ENCODE data around the gene CHD5.
A peak's percentile ranks its signal among the peaks of the same experiment; 100 is the strongest.

Gene CHD5

DNA sequence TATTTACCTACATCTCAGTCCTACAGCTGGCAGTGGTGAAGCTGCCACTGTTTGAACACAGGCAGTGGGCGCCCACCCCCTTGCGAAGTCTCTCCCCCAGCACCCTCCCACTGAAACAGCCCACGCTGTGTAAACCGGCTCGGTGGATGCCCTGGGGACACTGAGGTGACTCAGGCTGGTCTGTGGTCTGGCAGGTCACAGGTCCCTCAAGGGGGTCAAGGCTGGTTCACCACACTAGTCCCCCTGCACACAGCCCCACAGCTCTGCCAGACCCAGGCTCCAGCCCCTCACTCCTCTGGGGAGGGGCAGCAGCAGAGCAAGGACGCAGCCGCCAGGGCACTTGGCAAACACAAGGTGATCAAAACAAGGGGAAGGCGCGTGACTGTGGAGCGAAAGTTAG lies 7.6 kb downstream of the CHD5 start:
- no peak for DNase-seq

DNA sequence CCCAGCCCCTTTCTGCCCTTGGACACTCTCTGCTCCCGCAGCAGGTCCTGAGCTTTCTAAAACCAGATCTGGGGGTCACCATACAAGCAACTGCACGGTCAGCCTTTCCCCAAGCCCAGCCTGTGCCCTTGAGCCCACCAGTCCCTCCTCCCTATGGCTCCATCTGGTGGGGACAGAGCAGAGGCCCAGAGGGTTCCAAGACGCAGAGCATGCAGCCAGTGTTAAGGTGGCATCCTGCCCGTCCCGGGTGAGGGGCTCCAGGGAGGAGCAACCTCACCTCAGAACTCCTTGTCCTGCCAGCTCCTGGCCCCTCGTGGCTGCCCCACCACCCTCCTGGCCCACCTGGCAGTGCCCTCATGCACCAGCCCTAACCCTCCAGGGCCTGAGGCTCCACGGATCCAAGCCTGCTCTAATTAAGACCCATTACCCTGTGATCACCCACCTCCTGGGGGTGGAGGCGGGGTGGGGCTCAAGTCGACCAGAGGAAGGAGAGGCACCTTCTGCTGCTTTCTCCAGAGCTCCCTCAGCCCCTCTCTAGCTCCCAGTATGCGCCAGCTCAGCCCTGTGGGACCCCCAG lies 8.5 kb downstream of the CHD5 start:
- DNase-seq = no peak

DNA sequence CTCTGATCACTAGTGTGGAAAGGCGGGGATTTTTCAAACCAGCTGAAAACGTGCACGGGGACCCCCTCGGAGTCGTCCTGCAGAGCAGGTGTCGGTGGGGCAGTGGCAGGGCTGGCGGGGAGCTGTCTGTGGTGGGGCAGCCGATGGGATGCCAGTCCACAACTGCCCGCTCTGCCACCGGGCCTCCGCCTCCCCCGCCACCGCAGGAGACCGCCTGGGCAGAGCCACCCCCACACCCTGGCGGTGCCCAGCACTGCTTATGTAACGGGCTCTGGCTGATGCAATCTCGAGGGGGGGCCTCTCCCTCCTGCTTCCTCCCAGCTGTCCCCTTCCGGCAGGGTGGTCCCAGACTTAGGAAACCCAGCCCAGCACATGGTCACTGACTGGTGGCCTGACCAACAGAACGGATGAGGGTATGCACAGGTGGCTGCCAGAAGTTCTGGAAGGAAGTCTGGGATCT lies 9.3 kb downstream of the CHD5 start:
- no peak for DNase-seq

DNA sequence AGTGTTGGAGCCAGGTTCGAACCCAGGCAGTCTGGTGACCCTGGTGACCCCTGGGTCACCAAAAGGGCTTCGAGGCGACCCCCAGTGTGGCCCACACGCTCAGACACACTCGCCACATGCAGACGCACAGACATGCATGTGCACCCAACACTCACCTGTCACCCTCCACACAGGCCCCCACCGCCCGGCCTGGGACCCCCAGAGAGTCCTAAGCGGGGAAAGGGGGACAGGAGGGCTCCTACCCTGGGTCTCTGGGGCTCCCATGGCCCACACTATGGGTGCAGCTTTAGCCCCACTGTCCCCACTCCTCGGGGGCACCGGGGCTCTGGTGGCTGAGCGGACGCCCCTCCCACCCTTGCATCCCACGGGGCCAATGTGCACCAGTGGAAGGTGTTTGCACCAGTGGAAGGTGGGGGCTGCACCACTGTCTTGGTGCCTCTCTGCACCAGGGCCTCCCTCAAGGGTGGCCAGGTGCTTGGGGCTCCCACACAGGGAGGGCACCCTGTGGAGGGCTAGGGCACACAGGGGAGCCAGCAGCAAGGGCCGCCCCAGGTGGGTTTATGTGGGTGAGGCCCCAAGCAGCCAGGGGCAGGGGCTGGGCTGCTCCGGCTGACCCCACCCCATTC lies 9.9 kb downstream of the CHD5 start:
- DNase-seq = no peak

DNA sequence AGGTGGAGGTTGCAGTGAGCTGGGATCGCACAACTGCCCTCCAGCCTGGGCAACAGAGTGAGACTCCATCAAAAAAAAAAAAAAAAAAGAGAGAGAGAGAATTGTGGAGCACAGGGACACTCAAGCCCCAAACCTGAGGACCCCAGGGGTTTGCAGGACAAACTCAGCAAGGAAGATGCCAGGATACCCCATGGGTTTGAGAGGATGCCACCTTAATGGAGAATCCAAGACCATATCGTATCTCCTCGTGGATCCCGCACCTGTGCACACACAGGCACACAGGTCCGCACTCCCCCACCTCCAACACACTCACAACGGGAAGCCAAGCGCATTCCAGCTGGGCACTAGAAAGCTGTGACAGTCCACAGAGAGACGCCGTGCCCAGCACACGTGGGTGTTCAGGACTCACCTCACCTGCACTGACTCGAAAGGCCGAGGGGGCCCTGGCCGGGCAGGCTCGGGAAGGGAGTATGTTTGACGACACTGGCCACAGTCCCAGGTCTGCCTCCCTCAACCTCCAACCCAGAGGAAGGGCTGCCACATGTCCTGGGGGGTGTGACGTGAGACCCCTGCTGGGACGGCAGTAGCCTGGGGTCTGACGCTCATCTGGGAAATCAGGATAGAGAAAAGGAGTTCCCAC lies 11.1 kb downstream of the CHD5 start:
- DNase-seq = no peak

DNA sequence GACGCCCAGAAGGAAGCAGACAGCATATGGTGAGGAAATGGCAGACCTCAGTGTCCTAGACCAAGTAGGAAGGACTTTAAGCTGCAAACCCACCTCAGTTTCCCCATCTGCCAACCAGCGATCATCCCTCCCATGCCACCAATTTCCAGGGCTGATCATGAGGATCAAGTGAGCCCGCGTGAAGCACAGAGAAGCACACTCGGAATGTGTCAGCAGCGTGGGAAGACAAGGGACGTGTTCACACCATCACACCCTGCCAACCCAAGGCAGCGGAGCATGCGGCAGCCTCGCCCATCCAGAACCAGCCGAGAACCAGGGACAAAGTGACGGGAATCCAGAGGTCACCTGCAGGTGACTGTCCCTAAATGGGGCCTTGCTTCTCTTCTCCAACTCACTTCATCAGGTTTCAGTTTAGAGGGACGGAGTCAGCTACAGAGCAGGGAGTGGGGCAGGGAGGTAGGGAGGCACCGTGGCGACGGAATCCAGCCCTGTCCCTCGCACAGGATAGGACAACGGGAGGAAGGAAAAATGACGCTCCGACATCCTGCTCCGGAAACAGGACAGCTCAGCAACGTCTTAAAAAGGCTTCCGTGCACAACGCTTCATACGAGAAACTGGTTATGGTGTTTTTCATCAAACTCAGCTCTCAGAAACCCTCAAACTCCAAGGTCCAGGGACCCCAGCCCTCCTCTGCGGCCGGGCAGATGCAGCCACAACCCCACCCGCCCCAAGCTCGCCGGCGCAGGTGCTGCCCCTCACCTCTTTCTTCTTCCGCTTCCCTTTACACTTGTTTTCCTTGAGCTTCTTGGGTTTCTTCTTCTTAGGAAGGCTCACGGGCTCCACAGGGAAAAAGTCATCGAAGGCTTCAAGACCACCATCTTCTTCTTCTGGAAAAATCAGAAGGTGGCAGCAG lies 12.5 kb downstream of the CHD5 start:
- no peak for DNase-seq

DNA sequence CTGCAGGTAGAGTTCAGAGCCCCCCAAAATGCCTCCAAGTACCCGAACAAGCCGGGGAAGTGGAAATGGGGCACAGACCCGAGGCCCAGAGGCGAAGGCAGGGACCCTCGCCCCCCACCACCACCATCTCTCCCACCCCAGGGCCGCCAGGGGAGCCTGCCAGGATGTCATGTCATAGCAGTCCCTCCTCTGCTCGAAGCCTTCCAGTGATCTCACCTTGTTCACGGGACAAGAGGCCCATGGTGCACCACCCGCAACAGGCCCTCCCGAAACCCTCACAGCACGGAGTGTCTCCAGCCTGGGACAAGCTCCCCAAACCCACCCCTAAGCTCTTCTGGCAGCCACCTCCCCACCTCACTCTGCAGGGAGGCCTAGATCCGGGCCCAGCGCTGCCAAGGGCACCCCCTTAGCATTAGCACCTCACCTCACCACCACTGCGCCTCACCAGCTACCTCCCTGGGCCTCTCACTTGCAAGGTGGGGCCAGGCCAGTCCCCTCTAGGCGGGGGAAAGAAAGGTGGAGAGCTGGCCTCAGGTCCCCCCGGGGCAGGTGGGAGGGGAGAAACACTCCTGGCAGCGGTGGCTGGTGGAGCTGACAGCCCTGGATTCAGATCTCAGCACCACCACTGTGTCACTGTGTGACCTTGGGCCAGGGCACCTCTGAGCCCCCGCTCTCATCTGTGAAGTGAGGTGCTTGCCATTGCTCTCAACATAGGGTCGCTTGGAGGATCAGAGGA lies 13.3 kb downstream of the CHD5 start:
- DNase-seq = no peak

DNA sequence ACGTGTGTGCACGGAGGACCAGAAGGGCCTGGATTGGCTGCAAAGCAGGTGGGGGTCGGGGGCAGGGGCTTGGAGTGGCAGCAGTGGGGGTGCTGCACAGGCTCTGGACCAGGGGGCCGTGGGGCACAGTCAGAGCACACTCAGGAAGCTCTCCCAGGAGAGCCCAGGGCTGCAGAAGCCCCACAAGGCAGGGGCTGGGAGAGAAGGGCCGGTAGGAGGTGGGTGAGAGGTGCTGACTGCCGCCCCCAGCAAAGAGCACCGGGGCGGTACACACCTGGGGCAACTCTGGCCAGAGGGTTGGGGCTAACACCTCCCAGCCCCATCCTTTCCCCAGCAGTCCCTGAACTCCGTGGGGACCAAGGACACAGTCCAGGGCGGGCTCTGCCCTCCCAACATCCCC lies 13.9 kb downstream of the CHD5 start:
- no peak for DNase-seq

DNA sequence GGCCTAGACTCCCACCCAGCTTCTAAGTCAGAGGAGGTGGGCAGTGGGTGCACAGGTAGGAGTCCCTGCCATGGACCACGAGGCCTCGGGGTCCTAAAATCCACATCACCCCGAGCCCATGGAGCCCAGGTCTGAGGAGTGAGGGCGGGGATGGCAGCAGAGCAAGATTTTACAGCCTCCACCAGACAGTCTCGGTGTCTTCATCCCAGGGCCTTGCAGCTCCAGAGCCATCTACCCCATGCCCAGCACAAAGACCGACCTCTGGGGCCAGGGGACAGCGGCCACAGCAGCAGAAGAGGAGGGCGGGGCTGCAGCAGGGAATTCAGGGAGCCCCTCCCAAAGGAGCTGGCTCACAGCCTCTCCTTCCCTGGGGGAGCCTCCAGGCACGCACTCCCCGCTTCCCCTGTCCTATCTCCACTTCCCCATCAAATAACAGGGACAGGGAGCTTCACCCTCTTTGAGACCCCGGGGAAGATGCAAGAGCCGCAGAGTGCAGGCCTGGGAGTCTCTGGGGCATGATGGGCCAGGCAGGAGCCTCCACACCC lies 14.6 kb downstream of the CHD5 start:
- DNase-seq = no peak

DNA sequence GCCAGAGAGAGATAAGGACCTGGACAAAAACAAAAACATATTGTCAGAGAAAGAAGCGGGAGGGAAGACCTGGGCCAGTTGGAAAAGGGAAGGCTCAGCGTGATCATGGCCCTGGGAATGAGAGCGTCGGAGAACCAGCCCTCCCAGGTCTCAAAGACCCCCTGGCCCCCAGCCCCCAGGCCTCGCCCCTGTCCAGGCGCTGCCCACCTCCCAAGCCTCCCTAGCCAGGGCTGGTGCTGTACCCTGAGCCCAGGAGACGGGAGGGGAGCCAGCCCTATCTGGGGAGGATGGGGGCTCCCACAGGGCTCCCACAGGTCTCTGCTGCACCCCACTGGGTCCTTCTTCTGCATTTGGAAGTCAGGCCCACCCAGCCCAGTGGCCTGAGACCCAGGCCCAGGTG lies 15.1 kb downstream of the CHD5 start:
- DNase-seq = no peak

DNA sequence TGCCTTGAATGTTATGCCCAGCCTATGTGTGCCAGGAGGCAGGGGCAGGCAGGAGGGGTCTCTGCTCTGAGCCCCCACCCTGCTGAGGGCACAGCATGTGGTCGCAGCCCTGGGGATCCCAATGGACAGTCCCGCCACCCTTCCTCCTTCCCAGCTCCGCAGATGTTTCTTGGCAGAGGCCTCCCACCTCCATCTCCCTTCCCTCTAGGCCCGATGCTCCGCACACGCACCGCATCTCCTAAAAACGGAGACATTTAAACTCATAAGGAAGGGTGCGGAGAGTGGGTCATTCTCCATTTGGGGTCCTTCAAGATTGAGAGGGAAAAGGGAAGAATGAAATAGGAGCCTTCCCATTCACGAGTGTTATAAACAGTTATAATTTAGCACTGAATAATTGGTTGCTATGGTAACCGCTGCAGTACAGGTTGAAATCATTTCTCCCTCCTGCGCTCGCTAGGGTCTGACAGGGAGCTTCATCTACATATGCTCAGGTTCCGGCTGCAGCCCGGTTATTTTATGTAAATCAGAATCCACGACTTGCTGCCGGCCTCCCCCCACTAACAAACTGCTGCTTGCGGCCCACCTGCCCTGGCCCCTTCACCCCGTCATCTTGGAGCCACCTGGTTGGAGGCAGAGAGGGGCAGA lies 16.0 kb downstream of the CHD5 start:
- no peak for DNase-seq

DNA sequence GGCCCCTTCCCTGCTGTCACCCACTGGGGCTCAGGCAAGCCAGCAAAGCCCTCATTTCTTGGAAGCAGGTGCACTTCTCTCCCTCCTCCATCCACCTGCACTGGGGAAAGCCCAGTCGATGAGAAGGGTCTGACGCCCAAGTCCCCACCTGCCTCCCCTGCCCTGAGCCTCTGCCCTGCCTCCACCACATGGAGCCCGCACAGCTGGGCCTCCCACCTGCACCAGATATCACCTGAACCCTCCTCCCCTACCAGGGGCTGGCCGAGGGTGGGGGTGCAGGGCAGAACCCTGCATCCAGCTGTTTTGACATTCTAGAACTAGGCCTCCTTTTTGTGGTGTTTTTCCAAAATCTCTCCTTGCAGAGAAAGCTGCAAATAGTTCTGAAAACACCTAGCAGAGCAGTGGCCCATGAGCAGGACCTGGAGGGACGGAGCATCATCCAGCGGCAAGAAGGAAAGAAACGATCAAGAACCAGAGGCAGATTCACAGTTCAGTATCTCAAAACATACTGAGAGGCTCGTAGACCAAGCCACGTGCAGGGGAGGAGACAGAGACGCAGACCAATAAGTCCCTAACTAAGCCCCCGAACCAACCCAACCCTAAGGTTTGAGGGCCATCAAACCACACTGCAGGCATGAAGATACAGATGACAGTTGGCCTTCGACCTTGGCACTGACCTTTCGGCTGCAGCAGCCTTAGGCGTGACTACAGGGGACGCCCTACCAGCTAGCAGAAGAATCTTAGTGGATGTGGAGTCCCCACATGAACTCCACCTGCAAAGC lies 16.7 kb downstream of the CHD5 start:
- DNase-seq = no peak

DNA sequence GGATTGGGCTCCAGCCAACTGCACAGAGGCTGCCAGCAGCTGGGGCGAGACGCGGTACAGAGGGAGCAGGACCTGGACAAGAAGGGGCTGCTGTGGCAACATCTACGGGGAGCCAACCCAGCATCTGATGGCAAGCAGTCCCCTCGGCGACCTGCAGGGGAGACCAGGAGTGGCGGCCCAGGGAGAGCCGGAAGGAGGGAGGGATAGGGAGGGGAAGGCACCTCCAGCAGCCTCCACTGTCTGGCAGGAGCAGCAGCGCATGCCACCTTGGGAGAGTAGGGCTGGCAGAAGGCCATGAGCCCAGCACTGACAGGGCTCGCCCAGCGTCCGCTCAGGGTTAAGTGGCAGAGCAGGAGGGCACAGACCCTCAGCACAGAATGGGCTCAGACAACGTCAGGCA lies 17.3 kb downstream of the CHD5 start:
- DNase-seq = no peak

DNA sequence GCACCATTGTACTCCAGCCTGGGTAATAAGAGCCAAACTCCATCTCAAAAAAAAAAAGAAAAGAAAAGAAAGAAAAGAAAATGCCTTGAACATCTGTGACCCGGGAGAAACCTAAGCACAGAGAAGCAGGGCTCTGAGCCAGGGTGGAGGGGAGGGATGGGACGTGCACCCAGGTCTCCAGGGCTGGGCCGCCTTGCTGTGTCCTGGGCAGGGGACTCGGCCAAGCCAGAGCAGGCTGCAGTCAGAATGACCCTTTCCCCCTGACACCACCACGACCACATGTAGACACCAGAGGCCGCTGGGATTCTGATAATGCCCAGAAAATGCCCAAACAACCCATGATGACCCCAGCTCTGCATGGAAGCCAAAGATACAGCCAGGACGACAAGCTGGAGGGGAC lies 17.8 kb downstream of the CHD5 start:
- DNase-seq = no peak

DNA sequence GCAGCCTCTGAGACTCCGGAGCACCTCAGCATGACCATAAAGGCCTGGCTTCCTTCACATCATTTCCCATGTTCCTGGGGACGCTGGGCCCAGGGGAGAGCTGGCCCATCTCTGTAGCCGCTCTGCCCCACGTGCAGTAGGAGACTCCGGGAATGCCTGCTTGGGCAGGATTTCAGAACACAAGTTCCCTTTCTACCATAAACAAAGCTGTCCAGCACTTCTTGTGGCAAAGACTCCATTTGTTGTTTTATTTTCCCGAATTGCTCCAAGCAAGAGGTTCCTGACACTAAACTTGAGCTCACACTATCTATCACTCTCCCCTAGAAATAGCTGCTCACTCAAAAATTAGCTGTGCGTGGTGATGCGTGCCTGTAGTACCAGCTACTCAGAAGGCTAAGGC lies 21.9 kb downstream of the CHD5 start:
- DNase-seq = no peak

DNA sequence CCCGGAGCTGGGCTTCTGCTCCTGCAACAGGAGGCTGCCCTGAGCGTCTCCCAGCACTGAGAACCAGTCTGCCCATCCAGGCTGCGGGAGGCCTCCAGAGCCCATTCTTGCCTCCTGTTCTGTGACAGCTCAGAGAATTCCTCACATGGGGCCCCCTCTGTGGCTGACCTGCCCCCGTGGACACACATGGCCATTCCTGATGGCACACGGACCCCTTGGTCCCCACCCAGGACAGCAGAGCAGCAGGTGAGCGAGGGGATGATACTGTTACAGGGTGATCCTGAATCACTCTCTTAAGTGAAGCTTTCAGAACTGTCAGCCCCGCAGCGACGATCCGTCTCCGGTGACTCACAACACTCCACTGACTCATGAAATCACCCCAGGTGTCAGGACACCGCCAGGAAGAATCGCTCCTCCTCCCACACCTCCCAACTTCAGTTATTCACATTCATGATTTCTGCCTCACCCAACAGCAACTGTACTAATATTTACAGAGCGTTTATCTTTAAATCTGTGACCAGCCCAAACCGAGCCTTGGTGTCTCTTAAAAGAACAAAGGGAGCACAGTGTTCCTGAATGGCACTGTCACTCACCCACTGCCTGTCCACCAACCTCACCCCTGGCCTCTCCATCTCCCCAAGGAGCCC lies 22.5 kb downstream of the CHD5 start:
- DNase-seq = peak; percentile 72

DNA sequence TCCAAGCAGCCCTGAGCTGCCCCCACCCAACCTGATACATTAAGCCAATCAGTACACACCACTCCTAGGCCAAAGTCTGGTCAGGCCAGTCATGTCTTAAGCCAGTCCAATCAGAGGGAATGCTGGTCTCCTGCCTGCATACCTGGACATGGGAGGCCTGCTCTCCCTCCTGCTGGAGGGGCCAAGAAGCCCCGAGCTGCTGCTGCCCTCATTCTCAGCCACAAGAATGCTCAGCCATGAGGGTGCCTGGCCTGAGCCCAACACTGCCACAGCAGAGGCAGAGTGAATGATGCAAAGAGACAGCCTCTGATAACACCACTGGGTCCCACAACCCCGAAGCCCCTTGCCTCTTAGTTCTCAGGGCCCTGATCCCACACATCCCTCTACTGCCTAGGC lies 23.0 kb downstream of the CHD5 start:
- no peak for DNase-seq

DNA sequence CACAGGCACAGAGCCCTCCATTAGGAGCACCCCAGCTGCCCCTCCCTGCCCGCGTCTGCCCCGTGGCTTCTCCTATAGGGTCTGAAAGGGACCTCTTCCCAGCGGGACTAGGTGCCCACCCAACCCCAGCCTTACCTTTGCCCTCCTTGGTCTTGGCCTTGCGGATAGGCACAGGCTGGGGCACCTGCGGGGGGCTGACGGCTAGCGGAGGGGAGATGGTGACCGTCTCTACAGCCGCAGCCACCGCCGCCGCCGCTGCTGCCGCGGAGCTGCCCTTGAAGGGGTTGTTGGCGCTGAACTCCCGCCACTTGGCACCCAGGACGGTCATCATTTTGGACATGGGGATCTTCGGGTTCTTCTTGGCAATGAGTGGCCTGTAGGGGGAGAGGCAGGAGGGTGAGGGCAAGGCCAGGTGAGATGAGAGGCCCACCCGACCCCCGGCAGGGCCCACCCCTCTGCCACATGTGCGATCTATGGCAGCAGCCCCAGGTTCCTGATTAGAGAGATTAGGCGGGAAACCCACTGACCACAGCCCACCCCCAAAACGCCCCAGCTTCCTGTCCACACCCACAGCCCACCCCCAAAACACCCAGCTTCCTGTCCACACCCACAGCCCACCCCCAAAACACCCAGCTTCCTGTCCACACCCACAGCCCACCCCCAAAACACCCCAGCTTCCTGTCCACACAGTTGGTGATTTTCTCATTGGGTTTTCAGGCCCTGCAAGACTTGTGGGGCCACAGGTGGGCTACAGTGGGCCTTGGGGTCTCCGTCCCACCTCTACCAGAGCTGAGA lies 25.4 kb downstream of the CHD5 start:
- DNase-seq = no peak

DNA sequence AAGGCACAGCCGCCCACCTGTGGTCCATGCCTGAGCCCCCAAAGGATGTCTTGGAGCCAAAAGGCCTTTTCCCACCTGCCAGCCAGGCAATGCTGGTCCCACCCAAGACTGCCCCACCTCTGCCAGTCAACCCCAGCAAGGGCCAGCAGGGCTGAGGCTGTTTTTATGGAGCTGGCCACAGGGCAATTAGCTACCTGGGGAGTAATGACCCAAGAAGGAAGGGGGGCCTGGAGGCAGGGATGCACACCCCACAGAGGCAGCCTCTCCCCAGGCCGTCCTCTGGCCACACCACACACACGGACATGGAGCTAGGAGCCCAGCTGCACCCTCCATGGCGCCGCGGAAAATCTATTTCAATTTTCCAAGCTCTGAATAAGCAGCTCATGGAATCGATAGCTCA lies 27.2 kb downstream of the CHD5 start:
- no peak for DNase-seq

DNA sequence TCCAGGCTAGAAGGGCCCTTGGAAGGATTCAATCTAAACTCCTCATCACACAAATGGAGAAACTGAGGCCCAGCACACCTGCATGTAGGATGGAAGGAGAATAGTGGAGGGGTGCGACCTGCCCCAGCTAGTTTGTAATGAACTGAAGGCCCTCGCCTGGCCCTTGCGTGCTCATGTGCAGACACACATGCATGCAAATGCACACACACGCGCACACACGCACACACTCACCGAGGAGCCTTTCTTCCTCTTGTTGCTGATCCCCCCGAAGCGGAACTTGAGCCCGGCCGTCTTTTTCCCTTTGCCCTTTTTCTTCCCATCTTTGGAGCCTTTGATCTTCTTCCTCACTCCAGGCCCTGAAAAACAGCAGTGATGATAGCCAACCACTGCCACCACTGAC lies 27.9 kb downstream of the CHD5 start:
- no peak for DNase-seq

Data from stimulated activated CD4-positive, alpha-beta T cell treated with anti-CD3 and anti-CD28 coated beads, Interleukin-1b, Interleukin-23, amount 100 ng/mL, for 48 hours (primary cell).